ENCODE data around the gene PROB1. TPM values are rescaled to one million over a fixed set of nuclear protein-coding genes. Genes with fewer than 3 reads are reported as not detected.

PROB1 gene
- total and polyA plus RNA-seq, 2 of the 13 experiments (the other 11 are each of a cell fraction or from before 2014, with no cell fraction given) = 0.69 to 1.1 TPM

GRCh38 chr5:139371482-139372435 lies 23.1 kb downstream of the PROB1 start (continued):
- TF ChIP-seq ZNF367 (CRISPR knock-in tag; IDR thresholded peaks at IDR 0.05; ENCODE audit: borderline replicate concordance) (no peak), ATF1 (CRISPR knock-in tag; IDR thresholded peaks at IDR 0.05) (no peak), ZSCAN20 (CRISPR knock-in tag; IDR thresholded peaks at IDR 0.05; ENCODE audit: borderline replicate concordance) (no peak), MIER3 (CRISPR knock-in tag; IDR thresholded peaks at IDR 0.05; ENCODE audit: borderline replicate concordance) (no peak), ZNF619 (CRISPR knock-in tag; IDR thresholded peaks at IDR 0.05) (no peak), SIX4 (CRISPR knock-in tag; IDR thresholded peaks at IDR 0.05) (no peak)

GRCh38 chr5:139369181-139369580 lies 25.7 kb downstream of the PROB1 start:
- no peaks in the 10 kb centered on the region for H3K4me1 ChIP-seq (ENCODE audit: insufficient read depth, low read length)
- no peak overlapping the region for H3K9ac ChIP-seq (ENCODE audit: insufficient read depth, low read depth, low read length)
- 100% methylated on average over 1 of the region's 1 CpG for WGBS (ENCODE audit: low lambda C conversion rate)
- H3K36me3 ChIP-seq (replicated peaks in 1 of 2; ENCODE audit: control insufficient read depth in 1 of 2, insufficient read depth in 2 of 2, low read length in 2 of 2) = peaks cover 12 to 44% of the 10 kb centered on the region in 2 experiments
- H2AFZ ChIP-seq (ENCODE audit: low read length) = no peak overlapping the region
- in situ Hi-C loops (cut with HindIII; ENCODE audit: extremely low pct_ligation_motif_present, low pct_unique_long_range_greater_than_20kb) = no loop called here
- no peak overlapping the region for H3K4me2 ChIP-seq (ENCODE audit: low read depth, low read length)
- no peak for ATAC-seq
- no peaks in the 10 kb centered on the region for H3K27me3 ChIP-seq (ENCODE audit: control insufficient read depth in 1 of 2, insufficient read depth in 2 of 2, low read length in 2 of 2)
- FAIRE-seq = no peak
- ChIA-PET POLR2A (no interaction called here), CTCF (ENCODE audit: low intra/inter-chr PET ratio, low total read pairs) (no interaction called here)
- no peaks in the 10 kb centered on the region for H4K20me1 ChIP-seq (ENCODE audit: insufficient read depth, low read length)
- intact Hi-C loops (cut with micrococcal nuclease; ENCODE audit: unreplicated experiment) = no loop called here
- H3K9me3 ChIP-seq (ENCODE audit: low read length) = no peaks in the 10 kb centered on the region
- H3K4me3 ChIP-seq (replicated peaks in 1 of 3; ENCODE audit: insufficient read depth in 1 of 3, low read depth in 2 of 3, low read length in 3 of 3) = no peak overlapping the region
- BruUV-seq (replicated peaks) = no TSS peak
- no peaks in the 10 kb centered on the region for H3K79me2 ChIP-seq (ENCODE audit: insufficient read depth, low read length)
- no peak overlapping the region for H3K27ac ChIP-seq (ENCODE audit: extremely low read length, insufficient read depth, low read length)
- DNase-seq (ENCODE audit: low spot score) = no peak
- TF ChIP-seq ZNF431 (CRISPR knock-in tag; IDR thresholded peaks at IDR 0.05; ENCODE audit: borderline replicate concordance, low read depth) (no peak), AKAP8 (CRISPR knock-in tag; IDR thresholded peaks at IDR 0.05) (no peak), ZNF747 (CRISPR knock-in tag; IDR thresholded peaks at IDR 0.05; ENCODE audit: borderline replicate concordance) (no peak), TCF12 (IDR thresholded peaks at IDR 0.05) (no peak), TCF12 (CRISPR knock-in tag; IDR thresholded peaks at IDR 0.05) (no peak), ZUFSP (CRISPR knock-in tag; IDR thresholded peaks at IDR 0.05; ENCODE audit: borderline replicate concordance) (no peak), HCFC1 (IDR thresholded peaks at IDR 0.05; ENCODE audit: low read depth, low read length) (no peak), TEF (CRISPR knock-in tag; IDR thresholded peaks at IDR 0.05) (no peak), SMARCC2 (IDR thresholded peaks at IDR 0.05) (no peak), ZNF547 (CRISPR knock-in tag; IDR thresholded peaks at IDR 0.05) (no peak), ZNF225 (CRISPR knock-in tag; IDR thresholded peaks at IDR 0.05) (no peak), PRDM4 (CRISPR knock-in tag; IDR thresholded peaks at IDR 0.05; ENCODE audit: borderline replicate concordance) (no peak), KLF11 (CRISPR knock-in tag; IDR thresholded peaks at IDR 0.05) (no peak)
